K562 (cell line): ENCODE measurements around the gene FAM149B1. TPM values are rescaled to one million over a fixed set of nuclear protein-coding genes. Genes with fewer than 3 reads are reported as not detected.

Experiments used
- CTCFL ChIP-seq: IDR thresholded peaks from 2 replicates; pipeline ENCODE4 v1.6.1; 2011; ENCODE audit warnings: borderline replicate concordance, low read depth, mild to moderate bottlenecking, moderate library complexity, low read length; ENCODE audit not compliant: insufficient read depth, poor library complexity, severe bottlenecking
- ELF1 ChIP-seq: fragments of 200-800 bp; sonication (Bioruptor generic); IDR thresholded peaks from 2 replicates; pipeline ENCODE4 v1.6.1; 2016; ENCODE audit warnings: missing genetic modification characterization, missing compliant biosample characterization
- ELF4 ChIP-seq: fragments of 450-650 bp; formaldehyde crosslinking; IDR thresholded peaks from 2 replicates; pipeline ENCODE4 v1.4.0; 2022; ENCODE audit warnings: missing genetic modification characterization
- ETV5 ChIP-seq: sonication (generic); formaldehyde crosslinking; IDR thresholded peaks from 2 replicates; pipeline ENCODE4 v1.4.0; 2020; ENCODE audit warnings: low read depth, mild to moderate bottlenecking, missing genetic modification reagents
- LEF1 ChIP-seq: fragments of 450-650 bp; IDR thresholded peaks from 2 replicates; pipeline ENCODE4 v1.6.1; 2016; ENCODE audit warnings: mild to moderate bottlenecking
- NFYB ChIP-seq: IDR thresholded peaks from 2 replicates; pipeline ENCODE4 v1.6.1; 2011; ENCODE audit warnings: mild to moderate bottlenecking, moderate library complexity; ENCODE audit not compliant: insufficient read length; ENCODE audit errors: extremely low read depth
- PYGO2 ChIP-seq: fragments of 450-650 bp; IDR thresholded peaks from 2 replicates; pipeline ENCODE4 v1.6.1; 2016; ENCODE audit warnings: mild to moderate bottlenecking, missing genetic modification characterization, moderate library complexity, missing compliant biosample characterization
- RNF2 ChIP-seq: sonication (generic); IDR thresholded peaks from 2 replicates; pipeline ENCODE4 v1.6.1; 2016
- SMAD3 ChIP-seq: fragments of 450-650 bp; formaldehyde crosslinking; conservative IDR thresholded peaks from 2 replicates; pipeline ENCODE4 v1.4.0; 2020; ENCODE audit warnings: mild to moderate bottlenecking
- SMARCA4 ChIP-seq: fragments of 450-650 bp; IDR thresholded peaks from 2 replicates; pipeline ENCODE4 v1.6.1; 2016
- SP2 ChIP-seq: IDR thresholded peaks from 2 replicates; pipeline ENCODE4 v1.6.1; 2011; ENCODE audit warnings: mild to moderate bottlenecking, low read depth, low read length, moderate library complexity; ENCODE audit not compliant: poor library complexity, severe bottlenecking; ENCODE audit errors: extremely low read depth
- TFAP4 ChIP-seq: sonication (generic); formaldehyde crosslinking; IDR thresholded peaks from 2 replicates; pipeline ENCODE4 v1.8.0; 2022; ENCODE audit warnings: missing genetic modification reagents, mild to moderate bottlenecking, moderate library complexity, borderline replicate concordance
- ZFP91 ChIP-seq: sonication (generic); formaldehyde crosslinking; IDR thresholded peaks from 2 replicates; pipeline ENCODE4 v1.8.0; 2022; ENCODE audit warnings: mild to moderate bottlenecking, missing genetic modification reagents
- ZNF133 ChIP-seq: fragments of 250-450 bp; sonication (Bioruptor Pico); IDR thresholded peaks from 2 replicates; pipeline ENCODE4 v1.4.0; 2020; ENCODE audit warnings: mild to moderate bottlenecking
- polyA plus RNA-seq, 8 experiments: library from polyadenylated mRNA; depleted of rRNA in 4 of 8; stranded (reverse) in 5 of 8; unstranded in 3 of 8; fragments of >200 nt; fragmentation: Nextera tagmentation in 2 of 8; fragmentation: Illumina TruSeq in 1 of 8; extraction: Ambion mirVana in 2 of 8; extraction: Trizol in 1 of 8; gene quantifications; 2 replicates each; pipeline versions ENCODE4 v1.2.1 to v1.2.3, GENCODE V29; 2011 to 2014; ENCODE audit warnings: inconsistent platforms in 1 of 8, missing spikeins in 1 of 8
- total RNA-seq, 7 experiments: library from RNA; depleted of rRNA in 6 of 7; stranded (reverse); fragments of >200 nt in 6 of 7; fragmentation: Illumina TruSeq in 2 of 7; extraction: Trizol in 2 of 7; gene quantifications; 2 replicates each; pipeline versions ENCODE4 v1.2.1 to v1.2.3, GENCODE V29; 2011 to 2021; ENCODE audit warnings: low replicate concordance in 1 of 7
- TF ChIP-seq, protein P1 (sequence below), 2 experiments: fragments of 200-800 bp in 1 of 2; sonication (Bioruptor generic) in 1 of 2; sonication (generic) in 1 of 2; formaldehyde crosslinking in 1 of 2; IDR thresholded peaks in 1 of 2; conservative IDR thresholded peaks in 1 of 2; 2 replicates each; pipeline versions ENCODE4 v1.5.0 to v1.6.1; 2016 to 2020; ENCODE audit warnings: missing compliant biosample characterization in 1 of 2, missing genetic modification characterization in 1 of 2, missing genetic modification reagents in 1 of 2
- TF ChIP-seq, protein P2 (sequence below), 2 experiments: fragments of 250-450 bp in 1 of 2; fragments of 450-650 bp in 1 of 2; sonication (Bioruptor Pico) in 1 of 2; IDR thresholded peaks; 2 replicates each; pipeline versions ENCODE4 v1.6.1 to v1.8.0; 2016 to 2021; ENCODE audit warnings: mild to moderate bottlenecking in 2 of 2, moderate library complexity in 2 of 2, missing compliant biosample characterization in 1 of 2, missing genetic modification characterization in 1 of 2
- TF ChIP-seq, protein P3 (sequence below): conservative IDR thresholded peaks from 2 replicates; pipeline ENCODE4 v1.6.1; 2011; ENCODE audit warnings: low read depth, mild to moderate bottlenecking, low read length; ENCODE audit not compliant: control insufficient read depth

FAM149B1 gene
- total and polyA plus RNA-seq, 9 of the 15 experiments (the other 6 are each of a cell fraction or from before 2014, with no cell fraction given), result 4.2 to 18.5 (median 9.3) TPM

DNA sequence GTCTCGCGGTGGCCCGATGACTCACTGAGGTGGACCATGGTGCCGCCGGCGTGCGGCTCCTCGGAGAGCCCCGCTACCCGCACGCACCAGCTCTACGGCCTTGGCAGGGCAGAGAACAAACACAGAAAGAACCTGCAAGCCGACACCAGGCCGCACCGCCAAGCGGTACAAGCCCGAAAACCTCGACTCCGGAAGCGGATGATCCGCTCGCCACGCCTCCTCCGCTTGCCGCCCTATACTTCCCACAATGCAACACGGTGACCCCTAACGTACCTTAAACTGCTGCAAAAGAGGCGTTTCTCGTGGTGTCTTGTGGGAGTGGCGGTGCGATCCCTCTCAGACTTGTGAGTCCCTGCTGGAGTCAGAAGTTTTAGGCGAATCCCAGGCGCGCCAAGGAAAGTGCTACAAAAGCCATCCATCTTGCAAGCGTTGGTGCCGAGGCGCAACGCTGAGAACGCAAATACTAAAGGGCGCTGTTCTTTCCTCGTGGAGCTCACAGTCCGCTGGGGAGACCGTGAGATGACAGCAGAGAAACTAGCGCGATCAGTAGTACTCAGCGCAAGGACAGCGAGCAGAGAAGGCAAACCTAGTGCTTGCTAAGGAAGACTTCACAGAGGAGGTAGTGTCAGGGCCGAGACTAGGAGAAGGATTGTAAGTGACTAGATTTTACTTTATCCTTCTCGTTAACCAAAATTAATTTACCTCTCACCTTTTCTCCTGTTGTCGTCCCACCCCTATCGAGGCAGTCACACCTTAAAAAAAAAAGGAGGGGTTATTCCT is 84.7 kb downstream of the FAM149B1 start, which contains the start of gene MRPS16 (continued):
- TF ChIP-seq, protein P1, sequence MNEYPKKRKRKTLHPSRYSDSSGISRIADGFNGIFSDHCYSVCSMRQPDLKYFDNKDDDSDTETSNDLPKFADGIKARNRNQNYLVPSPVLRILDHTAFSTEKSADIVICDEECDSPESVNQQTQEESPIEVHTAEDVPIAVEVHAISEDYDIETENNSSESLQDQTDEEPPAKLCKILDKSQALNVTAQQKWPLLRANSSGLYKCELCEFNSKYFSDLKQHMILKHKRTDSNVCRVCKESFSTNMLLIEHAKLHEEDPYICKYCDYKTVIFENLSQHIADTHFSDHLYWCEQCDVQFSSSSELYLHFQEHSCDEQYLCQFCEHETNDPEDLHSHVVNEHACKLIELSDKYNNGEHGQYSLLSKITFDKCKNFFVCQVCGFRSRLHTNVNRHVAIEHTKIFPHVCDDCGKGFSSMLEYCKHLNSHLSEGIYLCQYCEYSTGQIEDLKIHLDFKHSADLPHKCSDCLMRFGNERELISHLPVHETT (CRISPR knock-in tag; conservative IDR thresholded peaks at IDR 0.05 in 1 of 2, IDR thresholded peaks at IDR 0.05 in 1 of 2), result peak in 1 of 2 experiments; percentile 85; a peak in 2 of 4 replicates
- no peak for TF ChIP-seq NFYB
- 0 out of 2 replicates have a peak, but pooled peaks have one; percentile 43 for TF ChIP-seq ZNF133 (CRISPR knock-in tag)
- no peak; the same call in 1 of the 2 replicates for TF ChIP-seq SMAD3 (CRISPR knock-in tag)
- TF ChIP-seq ETV5 (CRISPR knock-in tag), result peak; percentile 91
- TF ChIP-seq SP2, result no peak
- TF ChIP-seq, protein P2, sequence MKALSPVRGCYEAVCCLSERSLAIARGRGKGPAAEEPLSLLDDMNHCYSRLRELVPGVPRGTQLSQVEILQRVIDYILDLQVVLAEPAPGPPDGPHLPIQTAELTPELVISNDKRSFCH (CRISPR knock-in tag; IDR thresholded peaks at IDR 0.05), result no peak
- TF ChIP-seq, protein P2 (tag; IDR thresholded peaks at IDR 0.05), result peak; percentile 89
- peak; percentile 35; the same call in 1 of the 2 replicates for TF ChIP-seq ZFP91 (CRISPR knock-in tag)
- TF ChIP-seq SMARCA4, result peak; percentile 41; the same call in 1 of the 2 replicates
- peak; percentile 64 for TF ChIP-seq CTCFL
- no peak for TF ChIP-seq PYGO2 (tag)
- TF ChIP-seq ELF4, result peak; percentile 56; the same call in 1 of the 2 replicates
- peak; percentile 86 for TF ChIP-seq TFAP4 (CRISPR knock-in tag)
- peak; percentile 94 for TF ChIP-seq ELF1 (tag)
- TF ChIP-seq, protein P3, sequence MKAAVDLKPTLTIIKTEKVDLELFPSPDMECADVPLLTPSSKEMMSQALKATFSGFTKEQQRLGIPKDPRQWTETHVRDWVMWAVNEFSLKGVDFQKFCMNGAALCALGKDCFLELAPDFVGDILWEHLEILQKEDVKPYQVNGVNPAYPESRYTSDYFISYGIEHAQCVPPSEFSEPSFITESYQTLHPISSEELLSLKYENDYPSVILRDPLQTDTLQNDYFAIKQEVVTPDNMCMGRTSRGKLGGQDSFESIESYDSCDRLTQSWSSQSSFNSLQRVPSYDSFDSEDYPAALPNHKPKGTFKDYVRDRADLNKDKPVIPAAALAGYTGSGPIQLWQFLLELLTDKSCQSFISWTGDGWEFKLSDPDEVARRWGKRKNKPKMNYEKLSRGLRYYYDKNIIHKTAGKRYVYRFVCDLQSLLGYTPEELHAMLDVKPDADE, result peak; percentile 68; the same call in 1 of the 2 replicates
- TF ChIP-seq LEF1, result no peak; the same call in 1 of the 2 replicates
- peak; percentile 57; the same call in 1 of the 2 replicates for TF ChIP-seq RNF2
